H1 (cell line): ENCODE data around the gene BCAS1. TPM values are rescaled to one million over a fixed set of nuclear protein-coding genes. Genes with fewer than 3 reads are reported as not detected.

Experiments used
- CTCF ChIA-PET: fragments of 300-600 bp; sonication (Branson Sonifier 250); formaldehyde crosslinking; loops from one replicate; lab custom pipeline; 2021; ENCODE audit not compliant: partially characterized antibody; lab: Charles Lee
- POLR2A ChIA-PET: fragments of 300-600 bp; sonication (Branson Sonifier 250); formaldehyde crosslinking; loops from one replicate; lab custom pipeline; 2021; ENCODE audit warnings: inconsistent platforms; ENCODE audit not compliant: partially characterized antibody; lab: Charles Lee
- DNase-seq, 2 experiments: peaks; one replicate each; pipeline versions ENCODE4 v3.0.0 to v3.0.0-alpha.2; 2010 to 2022; ENCODE audit warnings: low spot score in 2 of 2, low read depth in 1 of 2, mixed read lengths in 1 of 2
- FAIRE-seq: peaks from 2 replicates; lab custom pipeline; 2011; peaks lifted over from hg19 to GRCh38; lab: Jason Lieb, UNC
- H2AFZ ChIP-seq: 2 replicates; pipeline ENCODE4 v1.8.1; 2012; ENCODE audit warnings: low read length, inconsistent platforms
- H2AK5ac ChIP-seq: 2 replicates; pipeline ENCODE4 v1.6.1; 2013; ENCODE audit warnings: low read depth, low read length
- H2BK120ac ChIP-seq: replicated peaks from 2 replicates; pipeline ENCODE3; 2013; ENCODE audit warnings: low read depth, low read length, inconsistent platforms
- H2BK12ac ChIP-seq: 2 replicates; pipeline ENCODE4 v1.6.1; 2013; ENCODE audit warnings: low read depth, low read length
- H2BK15ac ChIP-seq: 2 replicates; pipeline ENCODE4 v1.6.1; 2013; ENCODE audit warnings: low read length
- H2BK20ac ChIP-seq: 2 replicates; pipeline ENCODE4 v1.6.1; 2013; ENCODE audit warnings: low read length
- H2BK5ac ChIP-seq: 2 replicates; pipeline ENCODE4 v1.6.1; 2013; ENCODE audit warnings: low read depth, low read length
- H3K14ac ChIP-seq: 2 replicates; pipeline ENCODE4 v1.6.1; 2013; ENCODE audit warnings: inconsistent platforms; ENCODE audit not compliant: insufficient read length
- H3K18ac ChIP-seq: 2 replicates; pipeline ENCODE4 v1.6.1; 2013; ENCODE audit warnings: low read length; ENCODE audit errors: extremely low read depth
- H3K23ac ChIP-seq: 2 replicates; pipeline ENCODE4 v1.6.1; 2013; ENCODE audit warnings: inconsistent platforms; ENCODE audit not compliant: insufficient read length
- H3K23me2 ChIP-seq: 2 replicates; pipeline ENCODE4 v1.6.1; 2013; ENCODE audit warnings: low read depth, low read length
- H3K27ac ChIP-seq: 2 replicates; pipeline ENCODE4 v1.6.1; 2011; ENCODE audit warnings: low read depth, low read length, inconsistent platforms
- H3K27me3 ChIP-seq, 4 experiments: replicated peaks in 1 of 4; 1 replicate in 1 of 4; 2 replicates in 3 of 4; pipeline versions ENCODE4 v1.6.1 to v1.8.1; 2011 to 2013; ENCODE audit warnings: low read length in 3 of 4, mild to moderate bottlenecking in 3 of 4, inconsistent platforms in 2 of 4, mixed read lengths in 2 of 4, moderate library complexity in 1 of 4; ENCODE audit not compliant: control insufficient read depth in 3 of 4, insufficient read depth in 3 of 4; ENCODE audit errors: extremely low read depth in 1 of 4
- H3K36me3 ChIP-seq, 4 experiments: 2 replicates each; pipeline versions ENCODE4 v1.6.1 to v1.8.1; 2011 to 2013; ENCODE audit warnings: mild to moderate bottlenecking in 4 of 4, low read length in 3 of 4, moderate library complexity in 2 of 4, control low read depth in 1 of 4, inconsistent platforms in 1 of 4; ENCODE audit not compliant: insufficient read depth in 4 of 4, control insufficient read depth in 2 of 4
- H3K4ac ChIP-seq: replicated peaks from 2 replicates; pipeline ENCODE3; 2013; ENCODE audit warnings: low read length, low read depth, mixed read lengths, inconsistent platforms; ENCODE audit not compliant: insufficient read length
- H3K4me1 ChIP-seq, 4 experiments: replicated peaks in 1 of 4; 1 replicate in 1 of 4; 2 replicates in 3 of 4; pipeline versions ENCODE4 v1.6.1 to v1.8.1; 2011 to 2013; ENCODE audit warnings: low read length in 3 of 4, inconsistent platforms in 2 of 4, mixed read lengths in 1 of 4; ENCODE audit not compliant: insufficient read depth in 4 of 4, control insufficient read depth in 3 of 4
- H3K4me2 ChIP-seq, 2 experiments: 2 replicates each; pipeline versions ENCODE4 v1.6.1 to v1.8.1; 2011 to 2013; ENCODE audit warnings: low read depth in 2 of 2, low read length in 2 of 2, control low read depth in 1 of 2, inconsistent platforms in 1 of 2, mild to moderate bottlenecking in 1 of 2; ENCODE audit not compliant: insufficient read depth in 1 of 2
- H3K4me3 ChIP-seq, 4 experiments: fragments of 200-600, 300-600 bp in 1 of 4; sonication (generic), shearing (Covaris generic), sonication (Bioruptor Twin) in 1 of 4; 2 replicates each; pipeline versions ENCODE4 v1.5.1 to v1.8.1; 2011 to 2016; ENCODE audit warnings: low read length in 4 of 4, low read depth in 3 of 4, control low read depth in 2 of 4, inconsistent platforms in 2 of 4, mild to moderate bottlenecking in 2 of 4, mixed read lengths in 1 of 4, moderate library complexity in 1 of 4; ENCODE audit not compliant: insufficient read depth in 2 of 4; ENCODE audit errors: extremely low read depth in 1 of 4
- H3K56ac ChIP-seq: replicated peaks from 2 replicates; pipeline ENCODE3; 2013; ENCODE audit warnings: low read depth, mild to moderate bottlenecking, mixed read lengths, low read length, inconsistent platforms; ENCODE audit not compliant: insufficient read length
- H3K79me1 ChIP-seq: 2 replicates; pipeline ENCODE4 v1.6.1; 2013; ENCODE audit warnings: low read depth, low read length, control low read depth
- H3K79me2 ChIP-seq, 2 experiments: 2 replicates each; pipeline versions ENCODE4 v1.6.1 to v1.8.1; 2012 to 2013; ENCODE audit warnings: low read length in 2 of 2, mild to moderate bottlenecking in 2 of 2, inconsistent platforms in 1 of 2; ENCODE audit not compliant: insufficient read depth in 2 of 2, control insufficient read depth in 1 of 2
- H3K9ac ChIP-seq, 4 experiments: replicated peaks in 1 of 4; 1 replicate in 1 of 4; 2 replicates in 3 of 4; pipeline versions ENCODE4 v1.6.1 to v1.8.1; 2011 to 2013; ENCODE audit warnings: low read depth in 3 of 4, low read length in 3 of 4, control low read depth in 2 of 4, mild to moderate bottlenecking in 2 of 4, moderate library complexity in 2 of 4, inconsistent platforms in 1 of 4; ENCODE audit errors: extremely low read depth in 1 of 4
- H3K9me3 ChIP-seq, 2 experiments: 2 replicates each; pipeline versions ENCODE4 v1.6.1 to v1.8.1; 2012 to 2013; ENCODE audit warnings: mild to moderate bottlenecking in 2 of 2, moderate library complexity in 2 of 2, control low read depth in 1 of 2, inconsistent platforms in 1 of 2, low read depth in 1 of 2, low read length in 1 of 2, mixed read lengths in 1 of 2; ENCODE audit not compliant: insufficient read depth in 2 of 2
- H4K20me1 ChIP-seq, 2 experiments: replicated peaks in 1 of 2; 2 replicates each; pipeline versions ENCODE3 to v1.8.1; 2011 to 2013; ENCODE audit warnings: inconsistent platforms in 2 of 2, low read length in 2 of 2, mild to moderate bottlenecking in 1 of 2; ENCODE audit not compliant: insufficient read depth in 2 of 2, control insufficient read depth in 1 of 2
- H4K5ac ChIP-seq: 2 replicates; pipeline ENCODE4 v1.6.1; 2013; ENCODE audit warnings: low read length, low read depth, mixed read lengths, inconsistent platforms; ENCODE audit not compliant: insufficient read length
- H4K8ac ChIP-seq: 2 replicates; pipeline ENCODE4 v1.8.0; 2013; ENCODE audit warnings: mild to moderate bottlenecking, moderate library complexity, low read length, inconsistent platforms; ENCODE audit not compliant: insufficient read depth; ENCODE audit errors: extremely low read depth
- H4K91ac ChIP-seq: replicated peaks from 2 replicates; pipeline ENCODE3; 2013; ENCODE audit warnings: low read length, mixed read lengths, inconsistent platforms; ENCODE audit not compliant: insufficient read length
- GABPA ChIP-seq: IDR thresholded peaks from 2 replicates; pipeline ENCODE4 v1.6.1; 2011; ENCODE audit warnings: mild to moderate bottlenecking, low read length, moderate library complexity, borderline replicate concordance; ENCODE audit not compliant: insufficient read depth
- JUN ChIP-seq: IDR thresholded peaks from 2 replicates; pipeline ENCODE4 v1.6.1; 2011; ENCODE audit warnings: low read depth, mild to moderate bottlenecking, improper control_type of control experiment, low read length
- KDM4A ChIP-seq: IDR thresholded peaks from one replicate; pipeline ENCODE4 v1.7.1; 2012; ENCODE audit warnings: low read depth, mild to moderate bottlenecking, moderate library complexity, low read length, inconsistent platforms; ENCODE audit not compliant: severe bottlenecking
- POU5F1 ChIP-seq: IDR thresholded peaks from 2 replicates; pipeline ENCODE4 v1.6.1; 2011; ENCODE audit warnings: low read depth, mild to moderate bottlenecking, low read length, moderate library complexity
- WGBS, 2 experiments: shearing (Covaris generic) in 1 of 2; methylation state at CpG; one replicate each; pipeline versions ENCODE4 v1.1.6 to v1.1.7; 2013 to 2015; ENCODE audit warnings: low lambda C conversion rate in 2 of 2, mixed read lengths in 2 of 2, inconsistent platforms in 1 of 2, low coverage in 1 of 2, missing lambda C conversion rate in 1 of 2; ENCODE audit not compliant: insufficient replicate concordance in 2 of 2, insufficient coverage in 1 of 2, insufficient read length in 1 of 2; ENCODE audit errors: extremely low coverage in 1 of 2, missing lambda C conversion rate in 1 of 2; 5-methylcytosine and 5-hydroxymethylcytosine counted together
- polyA plus RNA-seq, 7 experiments: library from polyadenylated mRNA; depleted of rRNA in 3 of 7; stranded (reverse) in 5 of 7; unstranded in 2 of 7; fragments of >200 nt in 5 of 7; fragments of 200-250 nt in 2 of 7; gene quantifications; 1 replicate in 5 of 7; 2 replicates in 1 of 7; 4 replicates in 1 of 7; pipeline versions ENCODE4 v1.2.1 to v1.2.3, GENCODE V29; 2011 to 2013; ENCODE audit warnings: missing spikeins in 2 of 7, mixed read lengths in 2 of 7
- total RNA-seq: library from RNA; stranded (reverse); fragmentation: NEBNext Ultra II Directional; extraction: Animal tissue kit (Norgen Biotek cat#: 25700); gene quantifications from 2 replicates; pipeline ENCODE4 v1.2.1, GENCODE V29; 2021

BCAS1 gene
- total and polyA plus RNA-seq, 2 of the 8 experiments (the other 6 are each of a cell fraction or from before 2014, with no cell fraction given) = 0.06 to 0.19 TPM

- Histone ChIP-seq H4K5ac (peak overlapping the region; percentile 91), H2BK5ac (peak overlapping the region; percentile 36; the same call in 1 of the 2 replicates), H2AK5ac (no peak overlapping the region), H4K8ac (peak overlapping the region; percentile 89; the same call in 1 of the 2 replicates), H4K20me1 (no peaks in the 10 kb centered on the region), H3K36me3 (no peaks in the 10 kb centered on the region), H2BK20ac (no peak overlapping the region; the same call in 1 of the 2 replicates), H3K27me3 (no peaks in the 10 kb centered on the region), H2BK120ac (peak overlapping the region; percentile 86), H3K23ac (no peak overlapping the region), H3K9ac (peak overlapping the region in 2 of 4 experiments; percentile 54 to 60; a peak in 4 of 7 replicates), H4K91ac (peak overlapping the region; percentile 90), H3K14ac (no peak overlapping the region), H3K4me1 (peaks cover 8 to 21% (median 17%) of the 10 kb centered on the region in 4 experiments; a peak in 6 of 7 replicates), H3K27ac (peak overlapping the region; percentile 57; the same call in 1 of the 2 replicates), H3K18ac (peak overlapping the region; percentile 75; the same call in 1 of the 2 replicates), H3K56ac (peak overlapping the region; percentile 62), H3K9me3 (peaks cover 0 to 2% of the 10 kb centered on the region in 2 experiments; a peak in 1 of 4 replicates), H3K79me2 (no peaks in the 10 kb centered on the region), H3K4me3 (peak overlapping the region; percentile 40 to 82 (median 68)), H2BK12ac (peak overlapping the region; percentile 64; the same call in 1 of the 2 replicates), H3K79me1 (no peaks in the 10 kb centered on the region), H3K4ac (peak overlapping the region; percentile 23), H3K4me2 (peak overlapping the region; percentile 72 to 76), H2BK15ac (no peak overlapping the region), H3K23me2 (no peaks in the 10 kb centered on the region; the same call in 1 of the 2 replicates), H2AFZ (peak overlapping the region; percentile 15; the same call in 1 of the 2 replicates)
- DNase-seq (peak; percentile 59 to 97), FAIRE-seq (no peak)
- ChIA-PET POLR2A (interaction anchor here (0.6 to 2.5 kb wide), 17 partner anchors 16 to 754 kb away, joined by 3 to 20 read pairs (median 3); no protein-coding TSS in a partner anchor), CTCF (interaction anchor here (0.6 to 6.5 kb wide), 55 partner anchors 9 to 479 kb away, joined by 3 to 102 read pairs (median 5); no protein-coding TSS in a partner anchor)
- WGBS, 2 experiments = 5% methylated on average over 24 of the region's 24 CpGs; no CpG with 5 or more reads in 1 of the 2 experiments
- TF ChIP-seq POU5F1 = no peak
- TF ChIP-seq JUN = no peak
- TF ChIP-seq GABPA = no peak
- TF ChIP-seq KDM4A = peak; percentile 46
These were observed 154.8 kb downstream of the BCAS1 start for GRCh38 chr20:53915446-53916172.
